Cardiac septum (tissue), 1 donor: ENCODE measurements around the gene IVD. TPM values are rescaled to one million over a fixed set of nuclear protein-coding genes. Genes with fewer than 3 reads are reported as not detected.

ENCODE experiments used
- DNase-seq: peaks from one replicate; pipeline ENCODE4 v3.0.0-alpha.2; 2020; ENCODE audit warnings: low spot score
- intact Hi-C: fragments of 100-400 bp; cut with DNase I; formaldehyde crosslinking; loops from one replicate; pipeline ENCODE4 v1.14.0; 2022
- total RNA-seq: library from RNA; stranded (reverse); fragmentation: NEBNext Ultra II Directional; extraction: Animal tissue kit (Norgen Biotek cat#: 25700); gene quantifications from one replicate; pipeline ENCODE4 v1.2.1, GENCODE V29; 2021
- donor health status: DM: no; HTN: no; CAD: no.

Gene IVD
- total RNA-seq, 1 donor from 2014 or later: 106 TPM

DNA sequence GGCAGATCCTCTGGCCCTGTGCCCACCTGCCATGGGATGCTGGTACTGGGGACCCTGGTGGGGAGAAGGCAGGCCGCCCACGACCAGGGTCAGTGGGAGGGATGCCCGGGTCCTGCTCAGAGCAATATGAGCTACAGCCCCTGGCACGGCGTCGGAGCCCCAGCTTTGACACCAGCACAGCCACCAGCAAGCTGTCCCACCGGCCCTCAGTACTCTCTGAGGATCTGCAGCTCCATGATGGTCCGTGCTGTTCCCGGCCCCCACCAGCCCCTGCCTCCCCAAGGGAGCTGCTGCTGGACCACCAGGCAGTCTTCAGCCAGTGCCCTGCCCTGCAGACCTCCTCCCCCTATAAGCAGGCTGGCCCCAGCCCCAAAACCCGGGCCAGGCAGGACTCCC, 36.1 kb upstream of the IVD start:
- intact Hi-C loops: loop anchor here (2.0 kb wide), 1 partner anchor 51 kb away; no protein-coding TSS in a partner anchor
- no peak for DNase-seq

DNA sequence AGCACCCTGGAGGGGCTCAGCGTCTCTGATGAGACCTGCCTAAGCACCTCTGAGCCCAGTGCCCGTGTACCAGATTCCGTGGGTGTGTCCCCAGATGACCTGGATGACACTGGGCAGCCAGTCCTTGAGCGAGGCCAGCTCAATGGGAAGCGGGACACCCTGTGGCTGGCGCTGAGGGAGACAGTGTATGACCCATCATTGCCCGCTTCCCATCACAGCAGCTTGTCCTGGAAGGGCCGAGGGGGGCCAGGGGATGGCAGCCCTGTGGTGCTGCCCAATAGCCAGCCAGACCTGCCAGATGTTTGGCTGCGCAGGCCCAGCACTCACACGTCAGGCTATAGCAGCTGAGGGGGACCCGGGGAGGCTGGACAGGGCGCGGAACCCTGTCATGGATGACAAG, 35.6 kb upstream of the IVD start:
- DNase-seq: no peak
- intact Hi-C loops: loop anchor here (2.0 kb wide), 1 partner anchor 51 kb away; no protein-coding TSS in a partner anchor

DNA sequence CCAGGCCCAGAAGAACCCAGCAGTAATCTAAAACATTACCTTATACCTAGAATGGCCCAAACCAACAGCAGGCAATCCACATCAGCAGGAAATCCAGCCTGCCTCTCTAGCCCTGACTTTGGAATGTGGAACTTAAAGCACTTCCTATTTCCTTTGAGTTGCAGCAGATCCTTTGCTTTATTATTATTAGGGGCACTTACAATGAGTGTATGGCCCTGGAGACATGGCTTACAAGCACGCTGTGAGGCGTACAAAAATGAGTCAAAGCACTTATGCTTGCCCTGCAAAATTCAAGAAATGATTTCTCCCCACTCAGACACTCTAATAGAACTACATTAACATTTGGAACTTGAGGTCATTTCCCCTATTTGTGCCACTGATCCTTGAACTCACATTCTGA, 32.6 kb upstream of the IVD start:
- intact Hi-C loops: no loop called here
- no peak for DNase-seq

DNA sequence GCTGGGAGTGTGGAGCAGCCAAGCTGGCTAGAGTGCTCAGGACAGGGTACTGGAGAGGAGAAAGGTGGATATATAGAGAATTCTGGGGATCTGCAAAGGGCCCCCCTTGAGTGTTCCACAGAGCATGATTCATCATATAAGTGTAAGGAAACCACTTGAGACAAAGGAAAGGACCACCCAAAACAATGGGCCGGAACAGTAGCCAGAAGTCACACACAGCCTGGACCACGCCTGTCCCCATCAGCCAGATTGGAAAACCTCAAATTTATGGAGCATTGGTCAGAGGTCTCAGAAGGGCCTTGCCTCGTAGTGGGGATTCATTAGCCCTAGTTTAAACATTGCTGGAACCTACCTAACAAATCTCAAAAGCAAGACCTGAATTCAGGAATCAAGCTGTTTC, 28.0 kb upstream of the IVD start:
- intact Hi-C loops: no loop called here
- DNase-seq: no peak

DNA sequence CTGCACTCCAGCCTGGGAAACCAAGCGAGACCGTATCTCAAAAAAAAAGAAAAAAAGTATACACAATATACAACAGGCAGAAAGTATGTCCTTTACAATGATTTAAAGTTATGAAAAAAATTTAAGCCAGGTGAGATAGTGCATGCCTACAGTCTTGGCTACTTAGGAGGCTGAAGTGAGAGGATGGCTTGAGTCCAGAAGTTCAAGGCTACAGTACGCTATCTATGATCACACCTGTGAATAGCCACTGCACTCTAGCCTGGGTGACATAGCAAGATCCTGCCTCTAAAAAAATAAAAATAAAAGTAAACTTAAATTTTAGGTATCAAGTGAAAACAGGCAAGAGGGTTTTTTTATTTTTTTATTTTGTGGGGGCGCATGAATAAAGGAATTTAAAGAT, 26.2 kb upstream of the IVD start:
- DNase-seq: no peak
- intact Hi-C loops: no loop called here

DNA sequence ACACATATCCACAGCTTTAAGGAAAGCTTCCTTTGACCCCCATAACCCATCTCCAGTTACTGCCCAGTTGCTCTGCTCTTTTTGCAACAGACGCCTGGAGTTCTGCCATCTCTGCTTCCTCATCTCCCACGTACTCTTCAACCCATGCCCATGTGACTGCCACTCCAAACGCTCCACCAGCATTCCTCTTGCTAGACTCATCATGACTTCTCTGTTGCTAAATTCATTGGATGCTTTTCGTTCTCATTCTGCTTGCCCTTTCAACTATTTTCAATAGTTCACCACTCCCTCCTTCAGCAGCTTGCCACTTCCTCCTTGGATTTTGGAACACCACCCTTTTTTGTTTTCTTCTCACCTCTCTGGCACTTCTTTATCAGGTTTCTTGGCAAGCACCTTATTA, 25.7 kb upstream of the IVD start:
- intact Hi-C loops: no loop called here
- DNase-seq: peak; percentile 74

DNA sequence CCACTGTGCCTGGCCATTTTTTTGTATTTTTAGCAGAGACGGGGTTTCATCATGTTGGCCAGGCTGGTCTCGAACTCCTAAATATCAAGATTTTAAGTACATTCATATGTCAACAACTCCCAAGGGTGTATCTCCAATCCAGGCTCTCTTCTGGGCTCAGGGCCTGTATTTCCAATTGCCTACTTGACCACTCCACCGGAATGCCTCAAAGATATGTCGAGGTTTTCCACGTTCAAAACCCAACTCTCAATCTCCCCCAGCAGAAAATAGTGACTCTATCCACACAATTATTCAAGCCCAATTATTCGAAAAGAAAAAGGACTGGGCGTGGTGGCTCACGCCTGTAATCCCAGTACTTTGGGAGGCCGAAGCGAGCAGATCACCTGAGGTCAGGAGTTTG, 25.0 kb upstream of the IVD start:
- DNase-seq: no peak
- intact Hi-C loops: no loop called here

DNA sequence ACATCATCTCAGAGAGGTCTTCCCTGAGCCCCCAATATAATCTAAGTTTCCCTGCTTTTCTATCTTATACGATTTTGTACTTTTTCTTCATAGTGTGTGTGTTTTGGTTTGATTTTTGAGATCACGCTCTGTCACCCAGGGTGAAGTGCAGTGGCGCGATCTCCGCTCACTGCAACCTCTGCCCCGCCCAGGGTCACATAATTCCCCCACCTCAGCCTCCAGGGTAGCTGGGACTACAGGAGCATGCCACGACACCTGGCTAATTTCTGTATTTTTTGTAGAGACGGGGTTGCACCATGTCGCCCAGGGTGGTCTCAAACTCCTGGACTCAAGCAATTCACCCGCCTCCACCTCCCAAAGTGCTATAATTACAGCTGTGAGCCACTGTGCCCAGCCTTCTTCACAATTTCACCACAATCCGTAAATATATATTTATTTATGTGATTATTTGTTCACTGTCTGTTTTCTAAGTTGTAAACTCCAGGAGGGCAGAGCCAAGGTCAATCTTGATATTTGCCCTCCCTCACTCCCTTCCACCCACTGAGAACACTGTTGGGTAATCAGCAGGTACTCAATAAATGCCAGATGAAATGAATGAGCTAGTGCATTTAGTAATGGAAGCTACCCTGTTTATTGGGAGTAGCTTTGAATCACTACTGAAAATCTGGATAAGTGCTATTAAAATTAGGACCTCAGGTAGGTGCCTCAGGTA, 23.6 kb upstream of the IVD start:
- intact Hi-C loops: no loop called here
- DNase-seq: peak; percentile 29

DNA sequence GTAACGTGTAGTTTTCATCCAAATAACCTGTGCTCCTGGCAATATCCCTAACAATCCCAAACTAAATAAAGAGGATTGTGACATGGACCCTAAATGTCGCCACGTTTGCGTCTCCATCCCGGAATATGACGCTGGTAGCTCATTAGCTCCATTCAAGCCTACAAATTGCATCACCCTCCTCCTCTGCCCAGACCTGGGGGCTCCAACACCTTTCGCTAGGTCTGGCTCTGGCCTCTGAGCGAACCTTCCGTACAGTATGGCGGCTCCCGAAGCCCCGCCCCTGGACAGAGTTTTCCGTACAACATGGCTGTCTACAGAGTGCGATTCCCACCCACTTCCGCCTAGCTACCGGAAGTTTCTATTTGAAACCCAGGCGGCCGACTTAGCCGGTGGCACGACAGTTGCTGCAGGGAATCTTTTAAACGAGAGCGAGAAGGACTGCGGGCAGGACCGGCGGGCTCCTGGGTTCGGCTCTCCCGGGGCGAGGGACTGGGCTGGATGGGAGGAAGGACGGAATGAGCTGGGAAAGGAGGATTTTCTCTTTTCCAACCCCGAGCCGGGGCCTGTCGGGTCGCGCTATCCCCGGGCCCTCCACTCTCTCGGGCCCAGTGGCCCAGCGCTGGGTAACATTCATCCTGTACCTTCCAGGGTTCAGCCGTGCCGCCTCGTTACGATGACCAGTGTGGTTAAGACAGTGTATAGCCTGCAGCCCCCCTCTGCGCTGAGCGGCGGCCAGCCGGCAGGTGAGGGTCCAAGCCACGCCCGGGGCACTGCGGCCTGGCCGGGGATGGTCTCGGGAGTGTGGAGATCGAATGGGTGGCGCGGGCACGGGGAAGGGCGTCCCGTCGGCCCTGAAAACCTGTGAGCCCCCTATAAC, 22.8 kb upstream of the IVD start, which contains the start of gene KNSTRN:
Gene KNSTRN (plus strand): TSS at position 142 of the 877 bp plus-strand sequence. CDS start 115 bp downstream, at position 257.
- intact Hi-C loops: no loop called here
- peak; percentile 96 for DNase-seq

DNA sequence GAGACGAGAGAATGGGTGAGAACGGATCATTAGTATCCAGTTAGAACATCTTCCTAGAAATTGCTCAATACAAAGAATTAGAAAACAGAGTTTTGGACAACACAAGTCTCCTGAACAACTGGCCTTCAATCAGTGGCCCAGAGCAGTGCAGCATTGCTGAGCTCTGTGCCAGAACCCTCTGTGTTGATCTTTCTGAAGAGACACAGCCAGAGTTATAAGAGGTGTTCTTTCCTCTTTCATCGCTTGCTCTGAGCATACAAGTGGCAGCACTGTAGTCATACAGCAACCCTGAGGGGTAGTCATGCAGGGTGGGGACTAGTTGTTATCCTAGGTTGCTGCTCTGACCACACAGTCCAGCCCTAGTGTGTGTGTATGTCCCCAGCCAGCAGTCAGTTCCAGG, 19.1 kb upstream of the IVD start:
- DNase-seq: no peak
- intact Hi-C loops: no loop called here

DNA sequence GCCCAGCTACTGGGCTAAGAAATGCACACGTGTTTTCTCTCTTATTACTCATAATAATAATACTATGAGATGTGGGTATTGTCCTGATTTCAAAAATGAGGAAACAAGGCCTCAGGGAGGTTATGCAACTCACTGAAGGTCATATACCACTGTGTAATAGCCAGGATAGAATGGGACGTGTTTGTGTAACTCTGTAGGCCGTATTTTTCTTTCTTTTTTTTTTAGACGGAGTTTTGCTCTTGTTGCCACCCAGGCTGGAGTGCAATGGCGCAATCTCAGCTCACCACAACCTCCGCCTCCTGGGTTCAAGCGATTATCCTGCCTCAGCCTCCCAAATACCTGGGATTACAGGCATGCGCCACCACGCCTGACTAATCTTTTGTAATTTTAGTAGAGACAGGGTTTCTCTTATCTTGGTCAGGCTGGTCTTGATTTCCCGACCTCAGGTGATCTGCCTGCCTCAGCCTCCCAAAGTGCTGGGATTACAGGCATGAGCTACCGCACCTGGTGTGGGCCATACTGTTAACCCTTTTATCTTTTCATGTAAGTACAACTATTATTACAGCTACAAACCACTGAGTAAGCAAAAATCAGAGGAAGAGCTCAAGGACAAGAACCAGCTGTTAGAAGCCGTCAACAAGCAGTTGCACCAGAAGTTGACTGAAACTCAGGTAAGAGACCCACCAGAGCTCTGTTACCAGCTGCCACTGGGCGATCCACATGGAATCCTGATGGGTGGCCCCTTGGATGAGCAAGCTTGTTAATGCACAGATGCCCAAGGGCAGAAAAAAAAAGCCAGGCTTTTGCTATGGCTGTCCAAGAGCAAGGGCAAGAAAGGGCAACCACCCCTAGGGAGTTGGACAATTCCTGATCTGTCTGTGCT, 16.4 kb upstream of the IVD start:
- intact Hi-C loops: no loop called here
- no peak for DNase-seq

DNA sequence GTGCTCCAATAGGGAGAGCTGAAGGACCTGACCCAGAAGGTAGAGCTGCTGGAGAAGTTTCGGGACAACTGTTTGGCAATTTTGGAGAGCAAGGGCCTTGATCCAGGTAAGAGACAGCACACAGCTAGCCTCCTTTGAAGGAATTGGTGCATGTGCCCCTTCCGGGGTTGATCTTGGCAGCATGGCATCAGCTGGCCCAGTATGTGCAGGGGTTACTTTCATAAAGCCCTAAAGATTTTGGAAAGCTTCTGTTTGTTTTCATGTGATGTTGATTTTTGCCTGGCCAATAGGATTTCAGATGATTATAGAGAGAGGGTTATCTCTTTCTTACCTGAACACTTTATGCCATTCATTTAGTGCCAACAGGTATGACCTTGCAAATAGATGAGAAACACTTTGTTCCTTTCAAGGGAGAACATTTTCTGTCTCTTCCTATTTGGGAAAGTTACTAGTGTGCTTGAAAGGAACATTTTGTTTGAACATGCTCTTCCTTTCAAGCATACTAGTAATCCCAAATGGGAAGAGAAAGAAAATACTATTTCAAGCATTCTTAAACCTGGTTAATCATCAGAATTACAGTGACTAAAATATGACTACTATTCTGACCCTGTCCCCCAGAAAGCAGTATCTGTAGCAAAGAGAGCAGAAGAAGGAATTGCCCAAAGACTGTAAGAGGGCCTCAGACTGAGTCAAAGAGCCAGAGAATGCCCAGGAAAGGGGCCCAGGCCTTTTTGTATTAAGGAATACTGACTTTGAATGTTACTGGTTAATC, 15.6 kb upstream of the IVD start:
- intact Hi-C loops: no loop called here
- DNase-seq: no peak

DNA sequence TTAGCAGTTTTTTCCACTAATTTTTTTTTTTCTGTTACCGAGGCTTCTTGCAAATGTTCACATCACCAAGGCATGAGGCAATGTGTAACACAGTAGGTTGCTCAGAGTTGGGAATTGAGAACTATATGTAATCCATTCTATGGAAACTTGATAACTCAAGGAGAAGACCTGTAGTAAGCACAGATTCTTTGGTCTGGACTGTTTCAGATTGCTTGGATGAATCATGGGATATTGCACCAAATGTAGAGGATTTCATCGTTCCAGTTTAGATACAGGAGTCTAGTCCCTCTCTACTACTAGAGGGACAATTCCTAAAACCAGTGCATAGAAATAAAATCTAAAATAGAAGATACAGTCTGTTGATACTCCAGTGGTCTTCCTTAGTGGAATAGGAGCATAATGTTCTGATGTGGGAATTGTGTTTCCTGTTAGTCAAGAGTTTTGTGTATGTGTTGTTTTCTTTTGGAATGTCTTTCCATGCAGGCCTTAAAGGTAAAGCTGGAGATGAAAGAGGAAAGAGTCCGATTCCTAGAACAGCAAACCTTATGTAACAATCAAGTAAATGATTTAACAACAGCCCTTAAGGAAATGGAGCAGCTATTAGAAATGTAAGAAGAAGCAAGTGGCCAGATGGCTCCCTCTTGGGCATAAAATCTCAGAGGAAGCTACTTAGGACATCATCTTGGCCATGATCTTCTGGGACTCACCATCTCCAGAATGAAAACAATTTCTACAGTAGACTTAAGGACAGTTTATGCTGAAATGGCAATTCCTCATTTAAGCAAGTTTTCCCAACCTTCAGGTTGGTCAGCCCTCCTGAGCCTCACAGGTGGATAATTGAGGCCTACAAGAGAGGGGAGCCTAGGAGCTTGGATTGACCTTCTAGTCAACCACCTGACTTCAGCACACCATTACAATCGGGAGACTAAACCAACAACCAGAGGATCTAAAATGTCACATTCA, 12.3 kb upstream of the IVD start:
- intact Hi-C loops: no loop called here
- DNase-seq: no peak

DNA sequence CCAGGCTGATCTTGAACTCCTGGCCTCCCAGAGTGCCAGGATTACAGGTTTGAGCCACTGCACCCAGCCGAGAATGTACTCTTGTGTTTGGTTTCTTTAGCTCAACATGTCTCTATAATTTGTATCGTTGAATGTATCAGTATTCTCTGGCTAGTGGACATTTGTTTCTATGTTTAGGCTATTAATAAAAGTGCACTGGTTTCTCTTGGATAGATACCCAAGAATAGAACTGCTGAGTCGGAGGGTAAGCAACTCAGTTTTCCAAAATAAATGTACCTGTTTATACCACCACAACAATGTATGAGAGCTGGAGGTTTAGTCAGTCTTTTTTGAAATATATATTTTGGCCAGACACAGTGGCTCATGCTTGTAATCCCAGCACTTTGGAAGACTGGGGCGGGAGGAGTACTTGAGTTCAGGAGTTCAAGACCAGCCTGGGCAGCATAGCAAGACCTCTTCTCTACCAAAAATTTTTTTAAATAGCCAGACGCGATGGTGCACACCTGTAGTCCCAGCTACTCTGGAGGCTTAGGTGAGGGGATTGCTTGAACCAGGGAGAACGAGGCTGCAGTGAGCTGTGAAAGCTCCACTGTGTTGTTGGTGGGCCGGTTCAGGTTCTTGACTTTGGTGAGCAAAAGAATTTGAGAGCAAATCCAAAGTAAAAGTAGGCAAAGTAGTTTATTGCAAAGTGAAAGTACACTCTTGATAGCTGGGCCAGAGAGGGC, 7.7 kb upstream of the IVD start:
- intact Hi-C loops: no loop called here
- no peak for DNase-seq

DNA sequence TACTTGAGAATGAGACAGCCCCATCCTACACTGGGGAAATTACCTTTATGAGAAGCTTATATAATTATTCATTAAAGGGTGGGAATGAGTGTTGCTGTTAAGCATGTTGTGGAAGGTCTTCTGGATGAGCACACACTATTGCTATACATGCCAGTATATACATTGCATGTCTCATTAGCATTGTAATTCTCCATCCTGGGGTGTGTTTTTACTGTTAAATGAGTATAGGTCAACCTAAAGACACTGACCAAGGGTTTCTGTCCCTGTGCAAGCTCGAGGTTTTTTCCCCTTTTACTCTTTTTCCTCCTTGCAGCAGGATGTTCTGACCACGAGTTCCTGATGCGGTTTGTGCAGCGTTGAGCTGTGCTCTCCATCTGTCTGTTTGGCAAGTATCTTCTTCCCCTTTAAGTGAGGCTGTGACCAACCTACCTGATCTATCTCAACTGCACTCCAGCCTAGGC, 7.2 kb upstream of the IVD start:
- DNase-seq: no peak
- intact Hi-C loops: no loop called here

DNA sequence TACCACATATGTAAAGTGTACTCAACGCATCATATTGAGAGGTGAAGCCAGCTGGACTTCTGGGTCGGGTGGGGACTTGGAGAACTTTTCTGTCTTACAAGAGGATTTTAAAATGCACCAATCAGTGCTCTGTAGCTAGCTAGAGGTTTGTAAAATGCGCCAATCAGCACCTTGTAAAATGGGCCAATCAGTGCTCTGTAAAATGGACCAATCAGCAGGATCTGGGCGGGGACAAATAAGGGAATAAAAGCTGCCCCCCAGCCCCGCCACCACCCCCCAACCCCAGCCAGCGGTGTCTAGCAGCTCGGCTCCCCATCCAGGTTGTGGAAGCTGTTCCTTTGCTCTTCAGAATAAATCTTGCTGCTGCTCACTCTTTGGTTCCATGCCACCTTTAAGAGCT, 6.2 kb upstream of the IVD start:
- intact Hi-C loops: no loop called here
- DNase-seq: no peak

DNA sequence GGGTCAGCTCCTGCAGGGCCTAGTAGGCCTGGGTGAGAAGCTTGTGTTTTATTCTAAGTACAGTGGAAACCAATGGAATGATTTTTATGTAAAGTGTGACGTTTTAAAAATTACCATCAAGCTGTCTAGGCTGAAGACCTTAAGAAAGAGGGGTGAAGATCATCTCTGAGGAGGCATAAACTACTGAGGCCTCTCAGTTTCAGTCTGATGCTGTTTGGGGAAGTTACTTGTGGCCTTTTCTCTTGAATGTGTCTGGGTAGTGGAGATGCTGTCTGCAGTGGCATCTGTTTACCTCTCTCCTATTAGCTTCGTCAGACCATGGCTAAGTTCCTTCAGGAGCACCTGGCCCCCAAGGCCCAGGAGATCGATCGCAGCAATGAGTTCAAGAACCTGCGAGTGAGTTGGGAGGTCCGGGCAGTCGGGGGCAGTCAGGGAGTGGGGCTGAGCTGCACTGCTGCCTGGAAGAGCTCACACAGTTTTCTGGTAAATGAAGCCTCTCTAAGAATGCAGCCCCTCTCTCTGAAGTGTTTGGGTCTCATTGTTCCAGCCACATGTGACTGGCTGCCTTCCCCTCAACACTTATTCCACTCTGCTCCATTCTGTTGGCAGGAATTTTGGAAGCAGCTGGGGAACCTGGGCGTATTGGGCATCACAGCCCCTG, 1.9 kb downstream of the IVD start:
- DNase-seq: no peak
- intact Hi-C loops: loop anchor here (5.0 kb wide), 1 partner anchor 120 kb away; no protein-coding TSS in a partner anchor
